Stimulated activated CD8-positive, alpha-beta memory T cell treated with anti-CD3 and anti-CD28 coated beads, Interleukin-2, amount 100 ng/mL, for 1 hour (primary cell): ENCODE measurements around the gene C1QL2.

Source experiments
- DNase-seq, 2 donors: peaks; one replicate each; pipeline ENCODE4 v3.0.0-alpha.2; 2020; ENCODE audit warnings: low read depth in 2 of 2

C1QL2 gene

GRCh38 chr2:119158563-119159347 lies at the start of gene C1QL2:
TSS of gene C1QL2 (minus strand) at chr2:119158751. CDS start at chr2:119158269, 482 bp downstream.
- no peak for DNase-seq

- DNase-seq: no peak
Measured at GRCh38 chr2:119207447-119207846, 48.9 kb upstream of the C1QL2 start.

GRCh38 chr2:119206201-119206600 lies 47.6 kb upstream of the C1QL2 start:
- no peak for DNase-seq

GRCh38 chr2:119205001-119205706 lies 46.6 kb upstream of the C1QL2 start:
- no peak for DNase-seq

GRCh38 chr2:119204525-119204924 lies 46.0 kb upstream of the C1QL2 start:
- no peak for DNase-seq

GRCh38 chr2:119202610-119203310 lies 44.2 kb upstream of the C1QL2 start:
- no peak for DNase-seq

- DNase-seq: no peak
Measured at GRCh38 chr2:119201815-119202214, 43.3 kb upstream of the C1QL2 start.

- DNase-seq: no peak
Measured at GRCh38 chr2:119198240-119198840, 39.8 kb upstream of the C1QL2 start.

GRCh38 chr2:119197529-119198239 lies 39.1 kb upstream of the C1QL2 start:
- DNase-seq: no peak

- DNase-seq: no peak
Measured at GRCh38 chr2:119197126-119197405, 38.5 kb upstream of the C1QL2 start.

- DNase-seq: no peak
Measured at GRCh38 chr2:119196301-119197125, 38.0 kb upstream of the C1QL2 start.

- DNase-seq: no peak
Measured at GRCh38 chr2:119195887-119196286, 37.3 kb upstream of the C1QL2 start.

- no peak for DNase-seq
Measured at GRCh38 chr2:119195001-119195400, 36.5 kb upstream of the C1QL2 start.

GRCh38 chr2:119192893-119193292 lies 34.3 kb upstream of the C1QL2 start:
- DNase-seq: no peak

- DNase-seq: no peak
Measured at GRCh38 chr2:119190321-119191111, 32.0 kb upstream of the C1QL2 start.

- DNase-seq: no peak
Measured at GRCh38 chr2:119184512-119184911, 26.0 kb upstream of the C1QL2 start.

GRCh38 chr2:119181791-119182445 lies 23.4 kb upstream of the C1QL2 start:
- DNase-seq: no peak

GRCh38 chr2:119181391-119181790 lies 22.8 kb upstream of the C1QL2 start:
- DNase-seq: no peak

GRCh38 chr2:119180892-119181291 lies 22.3 kb upstream of the C1QL2 start:
- DNase-seq: no peak

GRCh38 chr2:119179991-119180390 lies 21.4 kb upstream of the C1QL2 start:
- no peak for DNase-seq
